ENCODE measurements around the gene CREB5.

DNA sequence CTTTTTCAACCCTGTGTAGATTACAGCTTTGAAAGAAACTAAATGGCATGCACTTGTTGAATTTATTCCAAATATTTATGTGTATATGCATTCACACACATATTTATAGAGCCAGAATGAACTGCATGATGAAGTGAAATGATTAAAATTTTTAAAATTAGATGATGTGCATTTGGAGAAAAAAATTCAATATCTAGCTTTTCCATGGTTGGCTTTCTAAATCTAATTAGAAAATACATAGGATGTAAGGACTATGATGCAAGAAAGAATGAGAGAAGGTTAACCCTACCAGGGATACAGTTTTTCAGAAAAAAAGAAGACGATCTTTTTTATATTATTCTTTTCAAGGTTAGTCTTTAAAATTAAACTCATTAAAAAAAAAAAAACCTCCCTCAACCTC lies 341.3 kb downstream of the CREB5 start:
- TF ChIP-seq, protein P1, sequence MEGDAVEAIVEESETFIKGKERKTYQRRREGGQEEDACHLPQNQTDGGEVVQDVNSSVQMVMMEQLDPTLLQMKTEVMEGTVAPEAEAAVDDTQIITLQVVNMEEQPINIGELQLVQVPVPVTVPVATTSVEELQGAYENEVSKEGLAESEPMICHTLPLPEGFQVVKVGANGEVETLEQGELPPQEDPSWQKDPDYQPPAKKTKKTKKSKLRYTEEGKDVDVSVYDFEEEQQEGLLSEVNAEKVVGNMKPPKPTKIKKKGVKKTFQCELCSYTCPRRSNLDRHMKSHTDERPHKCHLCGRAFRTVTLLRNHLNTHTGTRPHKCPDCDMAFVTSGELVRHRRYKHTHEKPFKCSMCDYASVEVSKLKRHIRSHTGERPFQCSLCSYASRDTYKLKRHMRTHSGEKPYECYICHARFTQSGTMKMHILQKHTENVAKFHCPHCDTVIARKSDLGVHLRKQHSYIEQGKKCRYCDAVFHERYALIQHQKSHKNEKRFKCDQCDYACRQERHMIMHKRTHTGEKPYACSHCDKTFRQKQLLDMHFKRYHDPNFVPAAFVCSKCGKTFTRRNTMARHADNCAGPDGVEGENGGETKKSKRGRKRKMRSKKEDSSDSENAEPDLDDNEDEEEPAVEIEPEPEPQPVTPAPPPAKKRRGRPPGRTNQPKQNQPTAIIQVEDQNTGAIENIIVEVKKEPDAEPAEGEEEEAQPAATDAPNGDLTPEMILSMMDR (IDR thresholded peaks at IDR 0.05) = no peak
- TF ChIP-seq POLR2A (IDR thresholded peaks at IDR 0.05) = no peak
